HG03159 (cell line): ENCODE data around the gene AGO4.
"Not testable (repeated sequence)": the region's sequence is repeated elsewhere in the genome, so short reads cannot be mapped to it uniquely, and the experiment has no call there.

Experiments
- ATAC-seq: cut with Tn5 transposase; IDR thresholded peaks from one replicate; pipeline ENCODE4 v1.9.1; 2021; ENCODE audit warnings: mild to moderate bottlenecking, moderate library complexity; ENCODE audit not compliant: unreplicated experiment

AGO4 gene

GRCh38 chr1:35807614-35808449 lies at the start of gene AGO4:
Gene AGO4 (plus strand): TSS chr1:35808016. CDS start chr1:35808417, 401 bp downstream.
- no peak for ATAC-seq

GRCh38 chr1:35762141-35762540 lies 45.7 kb upstream of the AGO4 start:
- ATAC-seq, result no peak

GRCh38 chr1:35763201-35763600 lies 44.6 kb upstream of the AGO4 start:
- ATAC-seq, result no peak

- ATAC-seq, result no peak
These were observed 43.5 kb upstream of the AGO4 start for GRCh38 chr1:35764283-35764682.

- ATAC-seq, result no peak
These were observed 39.2 kb upstream of the AGO4 start for GRCh38 chr1:35768350-35769187.

- peak; percentile 79 for ATAC-seq
These were observed 38.5 kb upstream of the AGO4 start for GRCh38 chr1:35769188-35769758.

- ATAC-seq, result no peak
These were observed 34.1 kb upstream of the AGO4 start for GRCh38 chr1:35773711-35774110.

GRCh38 chr1:35776172-35776571 lies 31.6 kb upstream of the AGO4 start:
- not testable (repeated sequence) for ATAC-seq

GRCh38 chr1:35777109-35777508 lies 30.7 kb upstream of the AGO4 start:
- ATAC-seq, result no peak

GRCh38 chr1:35783055-35783583 lies 24.7 kb upstream of the AGO4 start:
- no peak for ATAC-seq

GRCh38 chr1:35784364-35784763 lies 23.5 kb upstream of the AGO4 start:
- ATAC-seq, result not testable (repeated sequence)

- ATAC-seq, result no peak
These were observed 19.7 kb upstream of the AGO4 start for GRCh38 chr1:35788139-35788538.

GRCh38 chr1:35790670-35791069 lies 17.1 kb upstream of the AGO4 start:
- no peak for ATAC-seq

GRCh38 chr1:35795295-35795694 lies 12.5 kb upstream of the AGO4 start:
- no peak for ATAC-seq

- ATAC-seq, result no peak
These were observed 10.4 kb upstream of the AGO4 start for GRCh38 chr1:35797380-35797779.

GRCh38 chr1:35798019-35798418 lies 9.8 kb upstream of the AGO4 start:
- not testable (repeated sequence) for ATAC-seq

- not testable (repeated sequence) for ATAC-seq
These were observed 7.5 kb upstream of the AGO4 start for GRCh38 chr1:35800167-35800887.

- no peak for ATAC-seq
These were observed 766 bp downstream of the AGO4 start for GRCh38 chr1:35808450-35809113.

- no peak for ATAC-seq
These were observed 1.6 kb downstream of the AGO4 start for GRCh38 chr1:35809114-35810095.
